ENCODE measurements around the gene TXNL1.

TXNL1 gene

GRCh38 chr18:56672981-56673380 lies 34.6 kb upstream of the TXNL1 start:
- no peak overlapping the region for H3K27ac ChIP-seq (replicated peaks; ENCODE audit: low read length)
- no peak overlapping the region for H2BK12ac ChIP-seq (ENCODE audit: low read length)
- H3K4me2 ChIP-seq (ENCODE audit: insufficient read depth, low read length, poor library complexity, severe bottlenecking): no peak overlapping the region
- H3K4me1 ChIP-seq (ENCODE audit: control insufficient read depth in 2 of 2, insufficient read depth in 1 of 2, low read depth in 1 of 2, low read length in 2 of 2): peaks cover 0 to 5% of the 10 kb centered on the region in 2 donors
- H2BK5ac ChIP-seq (ENCODE audit: low read length): no peak overlapping the region
- no peak overlapping the region for H3K4ac ChIP-seq (ENCODE audit: low read length)
- no peak overlapping the region for H2BK120ac ChIP-seq (ENCODE audit: low read depth, low read length)
- no peak overlapping the region for H4K91ac ChIP-seq (ENCODE audit: low read depth, low read length, poor library complexity)
- H3K79me1 ChIP-seq (ENCODE audit: low read depth, low read length): no peaks in the 10 kb centered on the region
- DNase-seq (ENCODE audit: low spot score): no peak
- no CpG with 5 or more reads among the region's 3 CpGs for WGBS, 2 donors (ENCODE audit: extremely low coverage in 2 of 2, insufficient read length in 2 of 2, insufficient replicate concordance in 1 of 2)
- H3K18ac ChIP-seq (ENCODE audit: low read length): no peak overlapping the region
- H3K9me3 ChIP-seq (replicated peaks in 1 of 2; ENCODE audit: control insufficient read depth in 2 of 2, insufficient read depth in 1 of 2, low read depth in 1 of 2, low read length in 2 of 2): no peaks in the 10 kb centered on the region
- H3K23ac ChIP-seq (ENCODE audit: low read depth, low read length, poor library complexity): no peak overlapping the region
- no peak overlapping the region for H2BK15ac ChIP-seq (ENCODE audit: low read length)
- H3K9ac ChIP-seq (ENCODE audit: low read depth, low read length, poor library complexity): no peak overlapping the region
- H3K27me3 ChIP-seq (ENCODE audit: control insufficient read depth in 3 of 3, insufficient read depth in 3 of 3, low read depth in 1 of 3, low read length in 3 of 3): no peaks in the 10 kb centered on the region
- H3K14ac ChIP-seq (ENCODE audit: low read length): no peak overlapping the region
- no peak overlapping the region for H2AK5ac ChIP-seq (ENCODE audit: low read depth, low read length)
- H3K4me3 ChIP-seq (ENCODE audit: low read length in 2 of 2): no peak overlapping the region
- no peaks in the 10 kb centered on the region for H3K36me3 ChIP-seq (replicated peaks in 1 of 2; ENCODE audit: control insufficient read depth in 2 of 2, insufficient read depth in 2 of 2, low read length in 2 of 2)
- H2AFZ ChIP-seq (ENCODE audit: low read length): no peak overlapping the region
- H4K8ac ChIP-seq (ENCODE audit: low read depth, low read length): no peak overlapping the region

GRCh38 chr18:56672391-56672790 lies 34.0 kb upstream of the TXNL1 start:
- Histone ChIP-seq H2BK12ac (ENCODE audit: low read length) (no peak overlapping the region), H3K14ac (ENCODE audit: low read length) (no peak overlapping the region), H3K4me3 (ENCODE audit: low read length in 2 of 2) (no peak overlapping the region), H2AFZ (ENCODE audit: low read length) (no peak overlapping the region), H3K9me3 (replicated peaks in 1 of 2; ENCODE audit: control insufficient read depth in 2 of 2, insufficient read depth in 1 of 2, low read depth in 1 of 2, low read length in 2 of 2) (no peaks in the 10 kb centered on the region), H3K4me1 (ENCODE audit: control insufficient read depth in 2 of 2, insufficient read depth in 1 of 2, low read depth in 1 of 2, low read length in 2 of 2) (peaks cover 0 to 5% of the 10 kb centered on the region in 2 donors), H3K23ac (ENCODE audit: low read depth, low read length, poor library complexity) (no peak overlapping the region), H3K4ac (ENCODE audit: low read length) (no peak overlapping the region), H2BK15ac (ENCODE audit: low read length) (no peak overlapping the region), H3K9ac (ENCODE audit: low read depth, low read length, poor library complexity) (no peak overlapping the region), H3K4me2 (ENCODE audit: insufficient read depth, low read length, poor library complexity, severe bottlenecking) (no peak overlapping the region), H4K8ac (ENCODE audit: low read depth, low read length) (no peak overlapping the region), H2BK120ac (ENCODE audit: low read depth, low read length) (no peak overlapping the region), H3K36me3 (replicated peaks in 1 of 2; ENCODE audit: control insufficient read depth in 2 of 2, insufficient read depth in 2 of 2, low read length in 2 of 2) (no peaks in the 10 kb centered on the region), H3K27me3 (ENCODE audit: control insufficient read depth in 3 of 3, insufficient read depth in 3 of 3, low read depth in 1 of 3, low read length in 3 of 3) (no peaks in the 10 kb centered on the region), H2AK5ac (ENCODE audit: low read depth, low read length) (no peak overlapping the region), H4K91ac (ENCODE audit: low read depth, low read length, poor library complexity) (no peak overlapping the region), H3K27ac (replicated peaks; ENCODE audit: low read length) (no peak overlapping the region), H3K18ac (ENCODE audit: low read length) (no peak overlapping the region), H2BK5ac (ENCODE audit: low read length) (no peak overlapping the region), H3K79me1 (ENCODE audit: low read depth, low read length) (no peaks in the 10 kb centered on the region)
- DNase-seq (ENCODE audit: low spot score): no peak
- WGBS, 2 donors (ENCODE audit: extremely low coverage in 2 of 2, insufficient read length in 2 of 2, insufficient replicate concordance in 1 of 2): no CpG with 5 or more reads among the region's 8 CpGs

- no peak overlapping the region for H3K14ac ChIP-seq (ENCODE audit: low read length)
- no peak overlapping the region for H4K8ac ChIP-seq (ENCODE audit: low read depth, low read length)
- no peaks in the 10 kb centered on the region for H3K4me1 ChIP-seq (ENCODE audit: control insufficient read depth in 2 of 2, insufficient read depth in 1 of 2, low read depth in 1 of 2, low read length in 2 of 2)
- no peaks in the 10 kb centered on the region for H3K27me3 ChIP-seq (ENCODE audit: control insufficient read depth in 3 of 3, insufficient read depth in 3 of 3, low read depth in 1 of 3, low read length in 3 of 3)
- H3K4me2 ChIP-seq (ENCODE audit: insufficient read depth, low read length, poor library complexity, severe bottlenecking): no peak overlapping the region
- H3K9me3 ChIP-seq (replicated peaks in 1 of 2; ENCODE audit: control insufficient read depth in 2 of 2, insufficient read depth in 1 of 2, low read depth in 1 of 2, low read length in 2 of 2): no peaks in the 10 kb centered on the region
- no peak overlapping the region for H3K4ac ChIP-seq (ENCODE audit: low read length)
- H2BK5ac ChIP-seq (ENCODE audit: low read length): no peak overlapping the region
- H3K23ac ChIP-seq (ENCODE audit: low read depth, low read length, poor library complexity): no peak overlapping the region
- no peak overlapping the region for H3K18ac ChIP-seq (ENCODE audit: low read length)
- no peak overlapping the region for H3K27ac ChIP-seq (replicated peaks; ENCODE audit: low read length)
- H2BK120ac ChIP-seq (ENCODE audit: low read depth, low read length): no peak overlapping the region
- no peaks in the 10 kb centered on the region for H3K79me1 ChIP-seq (ENCODE audit: low read depth, low read length)
- H2AK5ac ChIP-seq (ENCODE audit: low read depth, low read length): no peak overlapping the region
- DNase-seq (ENCODE audit: low spot score): no peak
- no peak overlapping the region for H2BK15ac ChIP-seq (ENCODE audit: low read length)
- no peak overlapping the region for H4K91ac ChIP-seq (ENCODE audit: low read depth, low read length, poor library complexity)
- no peak overlapping the region for H2BK12ac ChIP-seq (ENCODE audit: low read length)
- no peak overlapping the region for H2AFZ ChIP-seq (ENCODE audit: low read length)
- H3K4me3 ChIP-seq (ENCODE audit: low read length in 2 of 2): no peak overlapping the region
- no peak overlapping the region for H3K9ac ChIP-seq (ENCODE audit: low read depth, low read length, poor library complexity)
- no peaks in the 10 kb centered on the region for H3K36me3 ChIP-seq (replicated peaks in 1 of 2; ENCODE audit: control insufficient read depth in 2 of 2, insufficient read depth in 2 of 2, low read length in 2 of 2)
- WGBS, 2 donors (ENCODE audit: extremely low coverage in 2 of 2, insufficient read length in 2 of 2, insufficient replicate concordance in 1 of 2): no CpG with 5 or more reads among the region's 2 CpGs
Observed at GRCh38 chr18:56662902-56663301, 24.5 kb upstream of the TXNL1 start.

- no peaks in the 10 kb centered on the region for H3K27me3 ChIP-seq (ENCODE audit: control insufficient read depth in 3 of 3, insufficient read depth in 3 of 3, low read depth in 1 of 3, low read length in 3 of 3)
- no peak overlapping the region for H2AK5ac ChIP-seq (ENCODE audit: low read depth, low read length)
- H2BK120ac ChIP-seq (ENCODE audit: low read depth, low read length): no peak overlapping the region
- H2BK5ac ChIP-seq (ENCODE audit: low read length): no peak overlapping the region
- no peak for DNase-seq (ENCODE audit: low spot score)
- H3K9me3 ChIP-seq (replicated peaks in 1 of 2; ENCODE audit: control insufficient read depth in 2 of 2, insufficient read depth in 1 of 2, low read depth in 1 of 2, low read length in 2 of 2): no peaks in the 10 kb centered on the region
- no peaks in the 10 kb centered on the region for H3K36me3 ChIP-seq (replicated peaks in 1 of 2; ENCODE audit: control insufficient read depth in 2 of 2, insufficient read depth in 2 of 2, low read length in 2 of 2)
- H2BK15ac ChIP-seq (ENCODE audit: low read length): no peak overlapping the region
- WGBS, 2 donors (ENCODE audit: extremely low coverage in 2 of 2, insufficient read length in 2 of 2, insufficient replicate concordance in 1 of 2): no CpG with 5 or more reads among the region's 5 CpGs
- H2BK12ac ChIP-seq (ENCODE audit: low read length): no peak overlapping the region
- no peak overlapping the region for H2AFZ ChIP-seq (ENCODE audit: low read length)
- no peak overlapping the region for H4K8ac ChIP-seq (ENCODE audit: low read depth, low read length)
- no peak overlapping the region for H3K23ac ChIP-seq (ENCODE audit: low read depth, low read length, poor library complexity)
- no peak overlapping the region for H3K4me3 ChIP-seq (ENCODE audit: low read length in 2 of 2)
- no peak overlapping the region for H4K91ac ChIP-seq (ENCODE audit: low read depth, low read length, poor library complexity)
- H3K4me1 ChIP-seq (ENCODE audit: control insufficient read depth in 2 of 2, insufficient read depth in 1 of 2, low read depth in 1 of 2, low read length in 2 of 2): no peaks in the 10 kb centered on the region
- H3K9ac ChIP-seq (ENCODE audit: low read depth, low read length, poor library complexity): no peak overlapping the region
- no peak overlapping the region for H3K18ac ChIP-seq (ENCODE audit: low read length)
- no peaks in the 10 kb centered on the region for H3K79me1 ChIP-seq (ENCODE audit: low read depth, low read length)
- H3K27ac ChIP-seq (replicated peaks; ENCODE audit: low read length): no peak overlapping the region
- no peak overlapping the region for H3K4me2 ChIP-seq (ENCODE audit: insufficient read depth, low read length, poor library complexity, severe bottlenecking)
- H3K14ac ChIP-seq (ENCODE audit: low read length): no peak overlapping the region
- no peak overlapping the region for H3K4ac ChIP-seq (ENCODE audit: low read length)
Observed at GRCh38 chr18:56662502-56662901, 24.1 kb upstream of the TXNL1 start.
